Stimulated activated CD8-positive, alpha-beta memory T cell treated with anti-CD3 and anti-CD28 coated beads, Interleukin-4, amount 100 ng/mL, for 24 hours (primary cell): ENCODE results near the gene NR5A2.

Experiments used
- DNase-seq: peaks from one replicate; pipeline ENCODE4 v3.0.0-alpha.2; 2020; ENCODE audit warnings: low read depth

The NR5A2 gene

GRCh38 chr1:200128944-200129879 lies 101.7 kb downstream of the NR5A2 start:
- DNase-seq, result no peak

- DNase-seq, result no peak
These were observed 103.0 kb downstream of the NR5A2 start for GRCh38 chr1:200130552-200130951.

GRCh38 chr1:200131551-200132125 lies 104.1 kb downstream of the NR5A2 start:
- no peak for DNase-seq

- no peak for DNase-seq
These were observed 105.6 kb downstream of the NR5A2 start for GRCh38 chr1:200133123-200133522.

GRCh38 chr1:200134116-200134515 lies 106.6 kb downstream of the NR5A2 start:
- DNase-seq, result no peak

- no peak for DNase-seq
These were observed 108.9 kb downstream of the NR5A2 start for GRCh38 chr1:200136384-200136783.

- no peak for DNase-seq
These were observed 112.2 kb downstream of the NR5A2 start for GRCh38 chr1:200139661-200140250.

- no peak for DNase-seq
These were observed 115.8 kb downstream of the NR5A2 start for GRCh38 chr1:200143347-200143746.

GRCh38 chr1:200146100-200146499 lies 118.6 kb downstream of the NR5A2 start:
- DNase-seq, result no peak

GRCh38 chr1:200147094-200147493 lies 119.6 kb downstream of the NR5A2 start:
- no peak for DNase-seq

GRCh38 chr1:200147742-200148141 lies 120.2 kb downstream of the NR5A2 start:
- no peak for DNase-seq

- DNase-seq, result no peak
These were observed 122.5 kb downstream of the NR5A2 start for GRCh38 chr1:200150006-200150405.

- DNase-seq, result no peak
These were observed 123.2 kb downstream of the NR5A2 start for GRCh38 chr1:200150721-200151120.

- no peak for DNase-seq
These were observed 124.8 kb downstream of the NR5A2 start for GRCh38 chr1:200152336-200152735.

GRCh38 chr1:200153277-200154055 lies 126.0 kb downstream of the NR5A2 start:
- peak; percentile 14 for DNase-seq

- DNase-seq, result peak; percentile 12
These were observed 126.7 kb downstream of the NR5A2 start for GRCh38 chr1:200154069-200154767.

- DNase-seq, result no peak
These were observed 130.2 kb downstream of the NR5A2 start for GRCh38 chr1:200157715-200158114.

- DNase-seq, result no peak
These were observed 134.3 kb downstream of the NR5A2 start for GRCh38 chr1:200161801-200162200.

GRCh38 chr1:200162258-200162657 lies 134.7 kb downstream of the NR5A2 start:
- DNase-seq, result no peak

GRCh38 chr1:200162877-200163276 lies 135.4 kb downstream of the NR5A2 start:
- no peak for DNase-seq

GRCh38 chr1:200163911-200164310 lies 136.4 kb downstream of the NR5A2 start:
- DNase-seq, result no peak
